ENCODE measurements around the gene SYT17.

Gene SYT17
- 0 to 0.24 (median 0) reads per million in 9 experiments for total RNA-seq

GRCh38 chr16:19167710-19168370, at the start of gene SYT17:
Gene SYT17, plus strand, starts transcription at chr16:19168240. Its CDS starts 407 bp downstream, at chr16:19168647.
- ATAC-seq (replicated peaks) (peak; percentile 44), DNase-seq (peak in 1 of 3 experiments; percentile 4)
- H3K4me3 Mint-ChIP-seq = no peak within 1 kb of the TSS
- peaks cover 17 to 32% of the 10 kb centered on the region in 2 donors for H3K27me3 Mint-ChIP-seq
- peaks cover 0 to 7% of the 10 kb centered on the region in 2 donors for H3K9me3 Mint-ChIP-seq
- H3K4me1 Mint-ChIP-seq (ENCODE audit: low read depth in 2 of 2) = no peaks in the 10 kb centered on the region
- H3K27ac Mint-ChIP-seq = no peak within 1 kb of the TSS
- H3K36me3 Mint-ChIP-seq (ENCODE audit: insufficient read depth) = no peaks in the 10 kb centered on the region

GRCh38 chr16:19118938-19119431, 49.1 kb upstream of the SYT17 start:
- Mint-ChIP-seq H3K9me3 (no peaks in the 10 kb centered on the region), H3K27ac (peak overlapping the region; percentile 85 to 86), H3K4me3 (peak overlapping the region; percentile 63 to 76), H3K36me3 (ENCODE audit: insufficient read depth) (peaks cover 3% of the 10 kb centered on the region), H3K4me1 (ENCODE audit: low read depth in 2 of 2) (peaks cover 15 to 16% of the 10 kb centered on the region in 2 donors), H3K27me3 (peaks cover 4 to 10% of the 10 kb centered on the region in 2 donors)
- ATAC-seq (replicated peaks) = no peak
- no peak for DNase-seq

- peak overlapping the region; percentile 63 to 76 for H3K4me3 Mint-ChIP-seq
- ATAC-seq (replicated peaks) (peak; percentile 56), DNase-seq (no peak)
- H3K27me3 Mint-ChIP-seq = peaks cover 4 to 10% of the 10 kb centered on the region in 2 donors
- H3K36me3 Mint-ChIP-seq (ENCODE audit: insufficient read depth) = peaks cover 3% of the 10 kb centered on the region
- H3K27ac Mint-ChIP-seq = peak overlapping the region; percentile 85 to 86
- peaks cover 15 to 16% of the 10 kb centered on the region in 2 donors for H3K4me1 Mint-ChIP-seq (ENCODE audit: low read depth in 2 of 2)
- no peaks in the 10 kb centered on the region for H3K9me3 Mint-ChIP-seq
Measured at GRCh38 chr16:19119564-19119963, 48.5 kb upstream of the SYT17 start.

- no peak for DNase-seq
- no peak overlapping the region for H3K27ac Mint-ChIP-seq
- H3K27me3 Mint-ChIP-seq = peaks cover 0 to 4% of the 10 kb centered on the region in 2 donors
- no peak overlapping the region for H3K4me3 Mint-ChIP-seq
- peaks cover 6 to 11% of the 10 kb centered on the region in 2 donors for H3K4me1 Mint-ChIP-seq (ENCODE audit: low read depth in 2 of 2)
- H3K9me3 Mint-ChIP-seq = no peaks in the 10 kb centered on the region
- no peak for ATAC-seq (replicated peaks)
- no peaks in the 10 kb centered on the region for H3K36me3 Mint-ChIP-seq (ENCODE audit: insufficient read depth)
Measured at GRCh38 chr16:19123535-19124178, 44.4 kb upstream of the SYT17 start.

GRCh38 chr16:19126300-19126699, 41.7 kb upstream of the SYT17 start:
- no peaks in the 10 kb centered on the region for H3K36me3 Mint-ChIP-seq (ENCODE audit: insufficient read depth)
- no peaks in the 10 kb centered on the region for H3K9me3 Mint-ChIP-seq
- H3K27me3 Mint-ChIP-seq = no peaks in the 10 kb centered on the region
- H3K4me1 Mint-ChIP-seq (ENCODE audit: low read depth in 2 of 2) = peaks cover 8 to 20% of the 10 kb centered on the region in 2 donors
- DNase-seq (no peak), ATAC-seq (replicated peaks) (no peak)
- H3K27ac Mint-ChIP-seq = no peak overlapping the region
- no peak overlapping the region for H3K4me3 Mint-ChIP-seq

- no peaks in the 10 kb centered on the region for H3K9me3 Mint-ChIP-seq
- H3K4me3 Mint-ChIP-seq = no peak overlapping the region
- H3K4me1 Mint-ChIP-seq (ENCODE audit: low read depth in 2 of 2) = peaks cover 8 to 21% of the 10 kb centered on the region in 2 donors
- peak overlapping the region; percentile 13 to 69 for H3K27ac Mint-ChIP-seq
- ATAC-seq (replicated peaks) (peak; percentile 54), DNase-seq (no peak)
- H3K36me3 Mint-ChIP-seq (ENCODE audit: insufficient read depth) = no peaks in the 10 kb centered on the region
- H3K27me3 Mint-ChIP-seq = no peaks in the 10 kb centered on the region
Measured at GRCh38 chr16:19127205-19127604, 40.8 kb upstream of the SYT17 start.

- Mint-ChIP-seq H3K27me3 (no peaks in the 10 kb centered on the region), H3K4me1 (ENCODE audit: low read depth in 2 of 2) (peaks cover 8 to 21% of the 10 kb centered on the region in 2 donors), H3K4me3 (no peak overlapping the region), H3K36me3 (ENCODE audit: insufficient read depth) (no peaks in the 10 kb centered on the region), H3K9me3 (no peaks in the 10 kb centered on the region), H3K27ac (peak overlapping the region; percentile 13 to 69)
- ATAC-seq (replicated peaks) (no peak), DNase-seq (no peak)
Measured at GRCh38 chr16:19127674-19128131, 40.3 kb upstream of the SYT17 start.

GRCh38 chr16:19128454-19129200, 39.4 kb upstream of the SYT17 start:
- Mint-ChIP-seq H3K27ac (no peak overlapping the region), H3K4me1 (ENCODE audit: low read depth in 2 of 2) (peaks cover 8 to 21% of the 10 kb centered on the region in 2 donors), H3K36me3 (ENCODE audit: insufficient read depth) (no peaks in the 10 kb centered on the region), H3K4me3 (no peak overlapping the region), H3K9me3 (no peaks in the 10 kb centered on the region), H3K27me3 (no peaks in the 10 kb centered on the region)
- ATAC-seq (replicated peaks) = no peak
- no peak for DNase-seq

- Mint-ChIP-seq H3K9me3 (no peaks in the 10 kb centered on the region), H3K36me3 (ENCODE audit: insufficient read depth) (no peaks in the 10 kb centered on the region), H3K27me3 (no peaks in the 10 kb centered on the region), H3K4me1 (ENCODE audit: low read depth in 2 of 2) (peaks cover 8 to 21% of the 10 kb centered on the region in 2 donors), H3K4me3 (peak overlapping the region; percentile 57 to 65), H3K27ac (peak overlapping the region; percentile 61 to 77)
- ATAC-seq (replicated peaks) = no peak
- DNase-seq = no peak
Measured at GRCh38 chr16:19130385-19130784, 37.7 kb upstream of the SYT17 start.

GRCh38 chr16:19130852-19131824, 36.9 kb upstream of the SYT17 start:
- H3K36me3 Mint-ChIP-seq (ENCODE audit: insufficient read depth) = no peaks in the 10 kb centered on the region
- H3K4me3 Mint-ChIP-seq = peak overlapping the region; percentile 57 to 65
- H3K27me3 Mint-ChIP-seq = peaks cover 0 to 6% of the 10 kb centered on the region in 2 donors
- H3K9me3 Mint-ChIP-seq = no peaks in the 10 kb centered on the region
- DNase-seq (no peak), ATAC-seq (replicated peaks) (no peak)
- peak overlapping the region; percentile 61 to 77 for H3K27ac Mint-ChIP-seq
- H3K4me1 Mint-ChIP-seq (ENCODE audit: low read depth in 2 of 2) = peaks cover 8 to 21% of the 10 kb centered on the region in 2 donors

GRCh38 chr16:19131825-19132218, 36.2 kb upstream of the SYT17 start:
- Mint-ChIP-seq H3K9me3 (no peaks in the 10 kb centered on the region), H3K36me3 (ENCODE audit: insufficient read depth) (no peaks in the 10 kb centered on the region), H3K4me1 (ENCODE audit: low read depth in 2 of 2) (peaks cover 8 to 21% of the 10 kb centered on the region in 2 donors), H3K27me3 (peaks cover 0 to 13% of the 10 kb centered on the region in 2 donors), H3K27ac (peak overlapping the region in 1 of 2 donors; percentile 77), H3K4me3 (no peak overlapping the region)
- ATAC-seq (replicated peaks) = no peak
- DNase-seq = no peak

- ATAC-seq (replicated peaks) = no peak
- DNase-seq = no peak
- no peaks in the 10 kb centered on the region for H3K36me3 Mint-ChIP-seq (ENCODE audit: insufficient read depth)
- no peak overlapping the region for H3K4me3 Mint-ChIP-seq
- H3K9me3 Mint-ChIP-seq = no peaks in the 10 kb centered on the region
- H3K27me3 Mint-ChIP-seq = peaks cover 0 to 13% of the 10 kb centered on the region in 2 donors
- H3K27ac Mint-ChIP-seq = no peak overlapping the region
- peaks cover 8 to 20% of the 10 kb centered on the region in 2 donors for H3K4me1 Mint-ChIP-seq (ENCODE audit: low read depth in 2 of 2)
Measured at GRCh38 chr16:19132255-19132654, 35.8 kb upstream of the SYT17 start.
